ENCODE data around the gene SPPL3.

- no peak for TF ChIP-seq CTCF (IDR thresholded peaks at IDR 0.05 in 8 of 11, conservative IDR thresholded peaks at IDR 0.05 in 3 of 11)
- no peak for TF ChIP-seq POLR2A (IDR thresholded peaks at IDR 0.05)
- no peak for TF ChIP-seq POLR2AphosphoS5 (IDR thresholded peaks at IDR 0.05)
These were observed 78.8 kb downstream of the SPPL3 start for GRCh38 chr12:120825337-120825736.
